IPS-18c (cell line): ENCODE results near the gene ETDA.
A peak's percentile ranks its signal among the peaks of the same experiment; 100 is the strongest.
"Not testable (repeated sequence)": the region's sequence is repeated elsewhere in the genome, so short reads cannot be mapped to it uniquely, and the experiment has no call there.

Experiments used
- H3K4me3 ChIP-seq: 2 replicates; pipeline ENCODE4 v1.7.0; 2013; ENCODE audit warnings: low read depth, mild to moderate bottlenecking, low read length, moderate library complexity; ENCODE audit not compliant: insufficient read depth
- H3K9me3 ChIP-seq: one replicate; pipeline ENCODE4 v1.6.1; 2013; ENCODE audit warnings: mild to moderate bottlenecking, low read length, moderate library complexity; ENCODE audit not compliant: control insufficient read depth, insufficient read depth

The ETDA gene

GRCh38 chrX:135252011-135252518 is at the start of gene ETDA:
ETDA (plus strand) TSS chrX:135252061; CDS start chrX:135253277, 1,216 bp downstream.
- H3K4me3 ChIP-seq, H3K9me3 ChIP-seq: not testable (repeated sequence)

- H3K9me3 ChIP-seq, H3K4me3 ChIP-seq: not testable (repeated sequence)
Measured at GRCh38 chrX:135206427-135206826, 45.4 kb upstream of the ETDA start.

GRCh38 chrX:135213200-135213844 is 38.5 kb upstream of the ETDA start:
- Histone ChIP-seq H3K4me3 (no peak overlapping the region), H3K9me3 (no peaks in the 10 kb centered on the region)

GRCh38 chrX:135245989-135246388 is 5.9 kb upstream of the ETDA start:
- H3K9me3 ChIP-seq, H3K4me3 ChIP-seq: not testable (repeated sequence)

GRCh38 chrX:135256087-135256684 is 4.3 kb downstream of the ETDA start:
- H3K4me3 ChIP-seq, H3K9me3 ChIP-seq: not testable (repeated sequence)

GRCh38 chrX:135256923-135257322 is 5.1 kb downstream of the ETDA start:
- Histone ChIP-seq H3K4me3 (no peak overlapping the region), H3K9me3 (peaks cover 2% of the 10 kb centered on the region)

GRCh38 chrX:135257469-135257868 is 5.6 kb downstream of the ETDA start:
- H3K4me3 ChIP-seq = no peak overlapping the region
- peaks cover 2% of the 10 kb centered on the region for H3K9me3 ChIP-seq

- not testable (repeated sequence) for H3K4me3 ChIP-seq, H3K9me3 ChIP-seq
Measured at GRCh38 chrX:135260976-135261375, 9.1 kb downstream of the ETDA start.

GRCh38 chrX:135263376-135263775 is 11.5 kb downstream of the ETDA start:
- not testable (repeated sequence) for H3K4me3 ChIP-seq, H3K9me3 ChIP-seq

- H3K4me3 ChIP-seq = no peak overlapping the region
- peaks cover 2% of the 10 kb centered on the region for H3K9me3 ChIP-seq
Measured at GRCh38 chrX:135264206-135264605, 12.3 kb downstream of the ETDA start.

- Histone ChIP-seq H3K9me3 (peaks cover 2% of the 10 kb centered on the region), H3K4me3 (no peak overlapping the region)
Measured at GRCh38 chrX:135273162-135273561, 21.3 kb downstream of the ETDA start.

GRCh38 chrX:135275973-135276372 is 24.1 kb downstream of the ETDA start:
- Histone ChIP-seq H3K9me3 (peaks cover 2% of the 10 kb centered on the region), H3K4me3 (no peak overlapping the region)

- H3K4me3 ChIP-seq = no peak overlapping the region
Measured at GRCh38 chrX:135287266-135287823, 35.5 kb downstream of the ETDA start.

GRCh38 chrX:135295238-135295943 is 43.5 kb downstream of the ETDA start:
- H3K9me3 ChIP-seq = peaks cover 9% of the 10 kb centered on the region
- H3K4me3 ChIP-seq = peak overlapping the region; percentile 40

More at GRCh38 chrX:135287266-135287823, 35.5 kb downstream of the ETDA start:
- peaks cover 10% of the 10 kb centered on the region for H3K9me3 ChIP-seq

GRCh38 chrX:135295944-135296305 is 44.1 kb downstream of the ETDA start:
- peaks cover 9% of the 10 kb centered on the region for H3K9me3 ChIP-seq
- peak overlapping the region; percentile 40; the same call in 1 of the 2 replicates for H3K4me3 ChIP-seq

- Histone ChIP-seq H3K4me3 (no peak overlapping the region), H3K9me3 (peaks cover 4% of the 10 kb centered on the region)
Measured at GRCh38 chrX:135302269-135302873, 50.5 kb downstream of the ETDA start.
